H9 (cell line): ENCODE data around the gene MARVELD2. TPM values are rescaled to one million over a fixed set of nuclear protein-coding genes. Genes with fewer than 3 reads are reported as not detected.
A peak's percentile ranks its signal among the peaks of the same experiment; 100 is the strongest.

Source experiments
- DNase-seq: peaks from one replicate; pipeline ENCODE4 v3.0.0-alpha.2; 2017
- H2AFZ ChIP-seq: one replicate; pipeline ENCODE4 v1.6.1; 2013; ENCODE audit warnings: mild to moderate bottlenecking, low read length, control low read depth, moderate library complexity
- H2AK5ac ChIP-seq: 2 replicates; pipeline ENCODE4 v1.6.1; 2013; ENCODE audit warnings: low read length, control low read depth, mixed read lengths; ENCODE audit not compliant: insufficient read length
- H2BK120ac ChIP-seq: one replicate; pipeline ENCODE4 v1.6.1; 2013; ENCODE audit warnings: low read depth, mild to moderate bottlenecking, low read length, control low read depth, inconsistent platforms; ENCODE audit not compliant: poor library complexity, severe bottlenecking
- H2BK12ac ChIP-seq: 2 replicates; pipeline ENCODE4 v1.6.1; 2013; ENCODE audit warnings: low read length, control low read depth, mixed read lengths, low read depth; ENCODE audit not compliant: insufficient read length
- H2BK15ac ChIP-seq: 2 replicates; pipeline ENCODE4 v1.6.1; 2013; ENCODE audit warnings: low read depth, low read length, control low read depth
- H2BK20ac ChIP-seq: one replicate; pipeline ENCODE4 v1.6.1; 2013; ENCODE audit warnings: low read depth, mild to moderate bottlenecking, low read length, control low read depth, inconsistent platforms; ENCODE audit not compliant: poor library complexity, severe bottlenecking
- H2BK5ac ChIP-seq: 2 replicates; pipeline ENCODE4 v1.6.1; 2013; ENCODE audit warnings: low read length, control low read depth, mixed read lengths; ENCODE audit not compliant: insufficient read length
- H3K14ac ChIP-seq: 2 replicates; pipeline ENCODE4 v1.6.1; 2013; ENCODE audit warnings: low read length, control low read depth; ENCODE audit not compliant: insufficient read depth
- H3K18ac ChIP-seq: 2 replicates; pipeline ENCODE4 v1.6.1; 2013; ENCODE audit warnings: low read depth, mild to moderate bottlenecking, mixed read lengths, low read length, control low read depth; ENCODE audit not compliant: insufficient read length
- H3K23ac ChIP-seq: 2 replicates; pipeline ENCODE4 v1.6.1; 2013; ENCODE audit warnings: low read length, control low read depth, mixed read lengths, low read depth; ENCODE audit not compliant: insufficient read length
- H3K23me2 ChIP-seq: 2 replicates; pipeline ENCODE4 v1.6.1; 2013; ENCODE audit warnings: low read depth, mild to moderate bottlenecking, mixed read lengths, low read length, control low read depth; ENCODE audit not compliant: insufficient read length, poor library complexity, severe bottlenecking
- H3K27ac ChIP-seq: 2 replicates; pipeline ENCODE4 v1.5.1; 2013; ENCODE audit warnings: low read length, control low read depth, mixed read lengths, low read depth; ENCODE audit not compliant: insufficient read length
- H3K27me3 ChIP-seq: 2 replicates; pipeline ENCODE4 v1.6.1; 2013; ENCODE audit warnings: low read length, control low read depth, inconsistent platforms; ENCODE audit not compliant: insufficient read depth
- H3K4ac ChIP-seq: 2 replicates; pipeline ENCODE4 v1.6.1; 2013; ENCODE audit warnings: low read depth, mild to moderate bottlenecking, control low read depth, inconsistent platforms, low read length, moderate library complexity
- H3K4me1 ChIP-seq: 2 replicates; pipeline ENCODE4 v1.6.1; 2013; ENCODE audit warnings: low read length, control low read depth, inconsistent platforms; ENCODE audit not compliant: insufficient read depth
- H3K4me2 ChIP-seq: 2 replicates; pipeline ENCODE4 v1.6.1; 2013; ENCODE audit warnings: low read length, control low read depth, mixed read lengths; ENCODE audit not compliant: insufficient read length, insufficient read depth
- H3K56ac ChIP-seq: 2 replicates; pipeline ENCODE4 v1.6.1; 2013; ENCODE audit warnings: low read depth, mild to moderate bottlenecking, mixed read lengths, low read length, control low read depth; ENCODE audit not compliant: insufficient read length
- H3K79me1 ChIP-seq: 2 replicates; pipeline ENCODE4 v1.6.1; 2013; ENCODE audit warnings: low read depth, mild to moderate bottlenecking, moderate library complexity, low read length, control low read depth, inconsistent platforms; ENCODE audit not compliant: insufficient read depth, poor library complexity, severe bottlenecking
- H3K79me2 ChIP-seq: 2 replicates; pipeline ENCODE4 v1.6.1; 2013; ENCODE audit warnings: low read length, control low read depth, inconsistent platforms; ENCODE audit not compliant: insufficient read depth
- H3K9ac ChIP-seq: 2 replicates; pipeline ENCODE4 v1.6.1; 2013; ENCODE audit warnings: low read length, control low read depth, mixed read lengths; ENCODE audit not compliant: insufficient read length; ENCODE audit errors: extremely low read depth
- H3K9me3 ChIP-seq: one replicate; pipeline ENCODE4 v1.6.1; 2013; ENCODE audit warnings: low read depth, low read length, inconsistent platforms; ENCODE audit not compliant: control insufficient read depth
- H3T11ph ChIP-seq: one replicate; pipeline ENCODE4 v1.6.1; 2013; ENCODE audit warnings: mild to moderate bottlenecking, low read length, control low read depth, inconsistent platforms
- H4K20me1 ChIP-seq: one replicate; pipeline ENCODE4 v1.6.1; 2013; ENCODE audit not compliant: control insufficient read depth, insufficient read length, insufficient read depth
- H4K5ac ChIP-seq: 2 replicates; pipeline ENCODE4 v1.6.1; 2013; ENCODE audit warnings: low read depth, mild to moderate bottlenecking, mixed read lengths, low read length, control low read depth; ENCODE audit not compliant: insufficient read length
- H4K8ac ChIP-seq: replicated peaks from 2 replicates; pipeline ENCODE4 v1.6.1; 2013; ENCODE audit warnings: low read length, control low read depth, mixed read lengths, low read depth; ENCODE audit not compliant: insufficient read length
- H4K91ac ChIP-seq: 2 replicates; pipeline ENCODE4 v1.6.1; 2013; ENCODE audit warnings: low read depth, mild to moderate bottlenecking, moderate library complexity, mixed read lengths, low read length, control low read depth; ENCODE audit not compliant: insufficient read length
- H3K27ac Mint-ChIP-seq, 3 experiments: 2 replicates in 2 of 3; 3 replicates in 1 of 3; pipeline ENCODE4 v1.8.0; 2020 to 2021; ENCODE audit warnings: mixed read lengths in 3 of 3, mild to moderate bottlenecking in 1 of 3, moderate library complexity in 1 of 3
- H3K27me3 Mint-ChIP-seq: 2 replicates; pipeline ENCODE4 v1.8.0; 2021; ENCODE audit warnings: low read depth, mild to moderate bottlenecking, moderate library complexity, mixed read lengths
- H3K36me3 Mint-ChIP-seq, 3 experiments: 2 replicates in 2 of 3; 3 replicates in 1 of 3; pipeline ENCODE4 v1.8.0; 2020 to 2021; ENCODE audit warnings: low read depth in 3 of 3, mixed read lengths in 3 of 3; ENCODE audit not compliant: insufficient read depth in 1 of 3
- H3K4me1 Mint-ChIP-seq, 2 experiments: 2 replicates each; pipeline ENCODE4 v1.8.0; 2020; ENCODE audit warnings: mixed read lengths in 2 of 2
- H3K4me3 Mint-ChIP-seq, 2 experiments: 2 replicates in 1 of 2; 3 replicates in 1 of 2; pipeline ENCODE4 v1.8.0; 2020 to 2021; ENCODE audit warnings: mild to moderate bottlenecking in 2 of 2, mixed read lengths in 2 of 2, moderate library complexity in 1 of 2
- H3K9me3 Mint-ChIP-seq, 2 experiments: 2 replicates in 1 of 2; 3 replicates in 1 of 2; pipeline ENCODE4 v1.8.0; 2020; ENCODE audit warnings: mild to moderate bottlenecking in 2 of 2, mixed read lengths in 2 of 2, moderate library complexity in 1 of 2
- CTCF ChIP-seq: fragments of 200-600 bp; sonication (generic); conservative IDR thresholded peaks from 3 replicates; pipeline ENCODE4 v1.8.0; 2021; ENCODE audit warnings: antibody characterized with exemption, mild to moderate bottlenecking
- WGBS: extraction: QIAGEN DNeasy Blood & Tissue Kit; methylation state at CpG from one replicate; pipeline ENCODE4 v1.1.7; 2013; ENCODE audit warnings: missing lambda C conversion rate, low lambda C conversion rate, mixed read lengths; ENCODE audit not compliant: insufficient read length; ENCODE audit errors: extremely low coverage; 5-methylcytosine and 5-hydroxymethylcytosine counted together
- total RNA-seq: library from RNA; stranded (reverse); gene quantifications from 2 replicates; pipeline ENCODE4 v1.2.1, GENCODE V29; 2021

Gene MARVELD2
- total RNA-seq, 1 experiment from 2014 or later, result 30.3 TPM

- Histone ChIP-seq H2BK12ac (no peak overlapping the region), H4K20me1 (no peaks in the 10 kb centered on the region), H4K8ac (no peak overlapping the region), H3K79me1 (no peaks in the 10 kb centered on the region), H3K9me3 (no peaks in the 10 kb centered on the region), H2AFZ (peak overlapping the region; percentile 16), H3K79me2 (peaks cover 16% of the 10 kb centered on the region; the same call in 1 of the 2 replicates), H3T11ph (no peak overlapping the region), H3K9ac (peak overlapping the region; percentile 61), H3K23me2 (peaks cover 13% of the 10 kb centered on the region), H2BK5ac (no peak overlapping the region), H3K14ac (peak overlapping the region; percentile 62), H2BK20ac (no peak overlapping the region), H3K18ac (peak overlapping the region; percentile 89), H2BK120ac (no peak overlapping the region), H2BK15ac (no peak overlapping the region), H3K4ac (no peak overlapping the region), H3K23ac (no peak overlapping the region), H3K4me2 (peak overlapping the region; percentile 73), H3K4me1 (peaks cover 4% of the 10 kb centered on the region; the same call in 1 of the 2 replicates), H4K5ac (no peak overlapping the region), H4K91ac (no peak overlapping the region), H3K27me3 (no peaks in the 10 kb centered on the region), H3K56ac (no peak overlapping the region), H2AK5ac (no peak overlapping the region), H3K27ac (no peak overlapping the region)
- H3K4me3 Mint-ChIP-seq, result peak overlapping the region; percentile 90 to 91
- H3K36me3 Mint-ChIP-seq, result no peaks in the 10 kb centered on the region; a peak in 1 of 7 replicates
- no peak for TF ChIP-seq CTCF
- peaks cover 37% of the 10 kb centered on the region in 2 experiments for H3K4me1 Mint-ChIP-seq
- H3K27me3 Mint-ChIP-seq, result peaks cover 3% of the 10 kb centered on the region
- DNase-seq, result no peak
- WGBS, result no CpG with 5 or more reads among the region's 17 CpGs
- H3K9me3 Mint-ChIP-seq, result no peaks in the 10 kb centered on the region; a peak in 1 of 5 replicates
- peak overlapping the region in 2 of 3 experiments; percentile 75 to 88; a peak in 2 of 7 replicates for H3K27ac Mint-ChIP-seq
These were observed 77.0 kb downstream of the MARVELD2 start for GRCh38 chr5:69491838-69492390.
